HepG2 (cell line): ENCODE data around the gene LBR. TPM values are rescaled to one million over a fixed set of nuclear protein-coding genes. Genes with fewer than 3 reads are reported as not detected.

ENCODE experiments used
- ATAC-seq: fragments of 200-7000 bp; cut with Tn5 transposase; 3 replicates; pipeline ENCODE4 v1.9.1; 2020; ENCODE audit warnings: mild to moderate bottlenecking, moderate library complexity
- BruUV-seq: library from RNA; stranded (reverse); fragments of 400-500 nt; replicated peaks from 2 replicates; lab custom pipeline; 2021; lab: Mats Ljungman, UMichigan
- CTCF ChIA-PET: fragments of 300-600 bp; formaldehyde crosslinking; extraction: SDS; loops from one replicate; lab custom pipeline; 2021; ENCODE audit warnings: low total read pairs, inconsistent platforms, low intra/inter-chr PET ratio; lab: Yijun Ruan, JAX
- POLR2A ChIA-PET: fragments of 350-600 bp; sonication (Branson Sonifier 250); formaldehyde crosslinking; loops from one replicate; lab custom pipeline; 2020; ENCODE audit warnings: antibody characterized with exemption, inconsistent platforms; lab: Yijun Ruan, JAX
- DNase-seq: peaks from one replicate; pipeline ENCODE4 v3.0.0-alpha.2; 2015; ENCODE audit warnings: low spot score
- FAIRE-seq: peaks from 3 replicates; lab custom pipeline; 2011; peaks lifted over from hg19 to GRCh38; lab: Jason Lieb, UNC
- H2AFZ ChIP-seq: one replicate; pipeline ENCODE4 v1.6.1; 2011; ENCODE audit warnings: low read length, inconsistent platforms
- H3K27ac ChIP-seq: fragments of 300-600 bp; 3 replicates; pipeline ENCODE4 v1.8.0; 2011; ENCODE audit warnings: mixed run types, mild to moderate bottlenecking, mixed read lengths, low read length, inconsistent platforms; ENCODE audit not compliant: insufficient read depth; ENCODE audit errors: extremely low read length
- H3K27me3 ChIP-seq, 2 experiments: fragments of 200-600 bp in 1 of 2; 2 replicates in 1 of 2; 3 replicates in 1 of 2; pipeline versions ENCODE4 v1.6.0 to v1.8.0; 2011; ENCODE audit warnings: low read length in 2 of 2, mild to moderate bottlenecking in 2 of 2, moderate library complexity in 2 of 2, inconsistent platforms in 1 of 2; ENCODE audit not compliant: insufficient read depth in 2 of 2, control insufficient read depth in 1 of 2
- H3K36me3 ChIP-seq, 2 experiments: fragments of 200-600 bp in 1 of 2; replicated peaks in 1 of 2; 2 replicates in 1 of 2; 3 replicates in 1 of 2; pipeline versions ENCODE4 v1.5.1 to v1.8.0; 2011; ENCODE audit warnings: low read length in 2 of 2, inconsistent platforms in 1 of 2; ENCODE audit not compliant: insufficient read depth in 2 of 2, control insufficient read depth in 1 of 2
- H3K4me1 ChIP-seq: 2 replicates; pipeline ENCODE4 v1.5.1; 2012; ENCODE audit warnings: low read length, inconsistent platforms; ENCODE audit not compliant: insufficient read depth
- H3K4me2 ChIP-seq: 2 replicates; pipeline ENCODE4 v1.6.0; 2011; ENCODE audit warnings: low read depth, low read length, inconsistent platforms
- H3K4me3 ChIP-seq, 3 experiments: fragments of 200-600 bp in 1 of 3; sonication (generic), shearing (Covaris generic) in 1 of 3; replicated peaks in 1 of 3; 2 replicates each; pipeline ENCODE4 v1.5.1; 2011 to 2016; ENCODE audit warnings: low read length in 3 of 3, inconsistent platforms in 2 of 3, low read depth in 2 of 3, mild to moderate bottlenecking in 2 of 3, control low read depth in 1 of 3, mixed read lengths in 1 of 3; ENCODE audit not compliant: insufficient read depth in 1 of 3
- H3K79me2 ChIP-seq: one replicate; pipeline ENCODE4 v1.6.1; 2011; ENCODE audit warnings: low read length, inconsistent platforms; ENCODE audit not compliant: insufficient read depth
- H3K9ac ChIP-seq: 2 replicates; pipeline ENCODE4 v1.6.0; 2011; ENCODE audit warnings: mild to moderate bottlenecking, low read depth, low read length, inconsistent platforms; ENCODE audit not compliant: insufficient read depth
- H3K9me3 ChIP-seq: 2 replicates; pipeline ENCODE4 v1.5.1; 2012; ENCODE audit warnings: mild to moderate bottlenecking, low read length
- H4K20me1 ChIP-seq: 2 replicates; pipeline ENCODE4 v1.6.0; 2011; ENCODE audit warnings: inconsistent platforms, mild to moderate bottlenecking, low read length, moderate library complexity; ENCODE audit not compliant: insufficient read depth
- ATF2 ChIP-seq: sonication (generic); formaldehyde crosslinking; IDR thresholded peaks from 2 replicates; pipeline ENCODE4 v1.4.0; 2020; ENCODE audit warnings: missing genetic modification reagents
- ELF3 ChIP-seq: IDR thresholded peaks from 2 replicates; pipeline ENCODE4 v1.6.1; 2016; ENCODE audit warnings: missing genetic modification reagents, missing compliant biosample characterization
- ELF4 ChIP-seq: sonication (generic); formaldehyde crosslinking; IDR thresholded peaks from 2 replicates; pipeline ENCODE4 v1.5.0; 2020; ENCODE audit warnings: missing genetic modification reagents, mild to moderate bottlenecking, moderate library complexity, borderline replicate concordance
- ESRRA ChIP-seq: sonication (generic); formaldehyde crosslinking; IDR thresholded peaks from 2 replicates; pipeline ENCODE4 v1.5.1; 2020; ENCODE audit warnings: mild to moderate bottlenecking, low read depth, missing genetic modification reagents
- HIVEP1 ChIP-seq: sonication (generic); formaldehyde crosslinking; IDR thresholded peaks from 2 replicates; pipeline ENCODE4 v1.4.0; 2020; ENCODE audit warnings: mild to moderate bottlenecking, missing genetic modification reagents
- KDM1A ChIP-seq: IDR thresholded peaks from 2 replicates; pipeline ENCODE4 v1.6.1; 2016; ENCODE audit warnings: missing compliant biosample characterization
- KLF9 ChIP-seq: IDR thresholded peaks from 2 replicates; pipeline ENCODE4 v1.6.1; 2016; ENCODE audit warnings: low read depth
- MTF2 ChIP-seq: sonication (generic); formaldehyde crosslinking; IDR thresholded peaks from 2 replicates; pipeline ENCODE4 v1.5.0; 2020; ENCODE audit warnings: missing genetic modification reagents, borderline replicate concordance
- MXI1 ChIP-seq: IDR thresholded peaks from 3 replicates; pipeline ENCODE4 v1.6.1; 2012; ENCODE audit warnings: low read depth, low read length, inconsistent platforms, borderline replicate concordance
- MYNN ChIP-seq: sonication (generic); formaldehyde crosslinking; IDR thresholded peaks from 2 replicates; pipeline ENCODE4 v1.4.0; 2020; ENCODE audit warnings: mild to moderate bottlenecking, low read depth, missing genetic modification reagents
- POLR2AphosphoS2 ChIP-seq: IDR thresholded peaks from 2 replicates; pipeline ENCODE4 v1.6.1; 2011; ENCODE audit warnings: low read depth, low read length, improper control_type of control experiment
- STAG1 ChIP-seq: sonication (generic); formaldehyde crosslinking; IDR thresholded peaks from 2 replicates; pipeline ENCODE4 v1.4.0; 2020; ENCODE audit warnings: missing genetic modification reagents
- ZNF382 ChIP-seq: sonication (generic); formaldehyde crosslinking; IDR thresholded peaks from 2 replicates; pipeline ENCODE4 v1.5.0; 2020; ENCODE audit warnings: missing genetic modification reagents, mild to moderate bottlenecking, borderline replicate concordance
- ZNF556 ChIP-seq: sonication (generic); formaldehyde crosslinking; IDR thresholded peaks from 2 replicates; pipeline ENCODE4 v1.4.0; 2020; ENCODE audit warnings: mild to moderate bottlenecking, missing genetic modification reagents, borderline replicate concordance
- ZNF564 ChIP-seq: sonication (generic); formaldehyde crosslinking; IDR thresholded peaks from 2 replicates; pipeline ENCODE4 v1.8.1; 2023; ENCODE audit warnings: mild to moderate bottlenecking, missing genetic modification reagents
- ZNF878 ChIP-seq: sonication (generic); formaldehyde crosslinking; IDR thresholded peaks from 2 replicates; pipeline ENCODE4 v1.8.1; 2023; ENCODE audit warnings: mild to moderate bottlenecking, missing genetic modification reagents, moderate library complexity
- WGBS: methylation state at CpG from one replicate; pipeline ENCODE4 v1.1.6; 2017; ENCODE audit warnings: low lambda C conversion rate; 5-methylcytosine and 5-hydroxymethylcytosine counted together
- in situ Hi-C: cut with HindIII; loops from 2 replicates; pipeline ENCODE4 v1.10.0; 2017; ENCODE audit warnings: low pct_unique_long_range_greater_than_20kb; ENCODE audit not compliant: extremely low pct_ligation_motif_present
- intact Hi-C: fragments of 100-400 bp; cut with micrococcal nuclease; formaldehyde crosslinking; loops from one replicate; pipeline ENCODE4 v1.10.0; 2022; ENCODE audit not compliant: unreplicated experiment
- polyA plus RNA-seq, 8 experiments: library from polyadenylated mRNA; depleted of rRNA in 3 of 8; stranded (reverse) in 7 of 8; unstranded in 1 of 8; fragments of >200 nt; fragmentation: Illumina TruSeq in 4 of 8; extraction: Trizol in 4 of 8; gene quantifications; 2 replicates each; pipeline versions ENCODE4 v1.2.1 to v1.2.3, GENCODE V29; 2011 to 2016; ENCODE audit warnings: low read depth in 4 of 8, missing spikeins in 1 of 8, mixed read lengths in 1 of 8; ENCODE audit not compliant: insufficient read depth in 1 of 8
- total RNA-seq, 5 experiments: library from RNA; depleted of rRNA; stranded (reverse); fragments of >200 nt; fragmentation: Illumina TruSeq; extraction: Trizol; gene quantifications; 2 replicates each; pipeline ENCODE4 v1.2.3, GENCODE V29; 2016; ENCODE audit warnings: low read depth in 1 of 5

LBR gene
- total and polyA plus RNA-seq, 2 of the 13 experiments (the other 11 are each of a cell fraction or from before 2014, with no cell fraction given): 38.9 to 76.7 TPM

DNA sequence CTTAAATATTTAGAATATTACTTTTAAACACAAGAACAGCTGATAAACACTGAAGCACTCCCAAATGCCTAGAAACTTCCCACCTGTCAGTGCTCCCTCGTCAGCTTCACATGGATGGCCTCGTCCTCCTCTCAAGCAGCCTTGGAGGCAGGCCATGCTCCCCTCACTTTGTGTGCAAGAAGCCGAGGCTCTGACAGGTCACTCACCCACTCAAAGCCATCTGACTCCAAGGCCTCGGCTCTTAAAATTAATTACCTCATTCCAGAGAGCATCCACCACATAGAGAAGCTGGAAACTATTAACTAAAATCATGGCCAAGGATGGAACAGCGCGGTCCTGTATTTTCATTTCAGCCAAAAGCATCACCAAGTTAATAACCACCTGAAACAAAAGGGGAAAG lies 17.8 kb downstream of the LBR start:
- no peak overlapping the region for H3K27ac ChIP-seq

More for the DNA sequence above, 17.8 kb downstream of the LBR start:
- Histone ChIP-seq H3K9me3 (no peaks in the 10 kb centered on the region), H3K36me3 (peaks cover 22 to 54% of the 10 kb centered on the region in 2 experiments), H3K4me1 (peaks cover 57% of the 10 kb centered on the region), H4K20me1 (no peaks in the 10 kb centered on the region), H3K4me3 (no peak overlapping the region), H2AFZ (no peak overlapping the region), H3K4me2 (no peak overlapping the region), H3K27me3 (no peaks in the 10 kb centered on the region), H3K9ac (no peak overlapping the region), H3K79me2 (peaks cover 6% of the 10 kb centered on the region)
- ChIA-PET POLR2A (no interaction called here), CTCF (no interaction called here)
- intact Hi-C loops: no loop called here
- TF ChIP-seq STAG1 (CRISPR knock-in tag): no peak
- TF ChIP-seq KLF9 (CRISPR knock-in tag): no peak
- no peak for TF ChIP-seq HIVEP1
- no peak for TF ChIP-seq ZNF564 (CRISPR knock-in tag)
- TF ChIP-seq ZNF382 (CRISPR knock-in tag): no peak
- no peak for TF ChIP-seq POLR2AphosphoS2
- TF ChIP-seq KDM1A (CRISPR knock-in tag): no peak
- TF ChIP-seq MXI1: no peak
- TF ChIP-seq ZNF556 (CRISPR knock-in tag): no peak
- TF ChIP-seq ATF2: no peak
- no peak for TF ChIP-seq MYNN (CRISPR knock-in tag)
- no peak for TF ChIP-seq ZNF878
- no peak for TF ChIP-seq ELF3 (CRISPR knock-in tag)
- TF ChIP-seq ESRRA (CRISPR knock-in tag): no peak
- TF ChIP-seq MTF2: no peak
- no peak for TF ChIP-seq ELF4 (CRISPR knock-in tag)
- BruUV-seq: no TSS peak
- in situ Hi-C loops: no loop called here
- WGBS: 94% methylated on average over 6 of the region's 6 CpGs
- DNase-seq: no peak
- no peak for FAIRE-seq
- ATAC-seq: no peak
